Peyer's patch (tissue), 4 donors: ENCODE data around the gene PACS2. TPM values are rescaled to one million over a fixed set of nuclear protein-coding genes. Genes with fewer than 3 reads are reported as not detected.
A peak's percentile ranks its signal among the peaks of the same experiment; 100 is the strongest.
"Not testable (repeated sequence)": the region's sequence is repeated elsewhere in the genome, so short reads cannot be mapped to it uniquely, and the experiment has no call there.

Source experiments
- DNase-seq, 3 donors: peaks; one replicate each; pipeline ENCODE4 v3.0.0-alpha.2; 2017 to 2019
- H3K27ac ChIP-seq, 4 donors: fragments of 200-600 bp; sonication (generic); one replicate each; pipeline ENCODE4 v1.5.1; 2016 to 2019
- H3K27me3 ChIP-seq, 2 donors: fragments of 200-600 bp; sonication (generic); one replicate each; pipeline ENCODE4 v1.5.1; 2019
- H3K36me3 ChIP-seq, 3 donors: fragments of 200-600 bp; sonication (generic); one replicate each; pipeline ENCODE4 v1.5.1; 2016 to 2019
- H3K4me1 ChIP-seq, 4 donors: fragments of 200-600 bp; sonication (generic); one replicate each; pipeline ENCODE4 v1.5.1; 2016 to 2019
- H3K4me3 ChIP-seq, 4 donors: fragments of 200-600 bp; sonication (generic); 1 replicate in 3 of 4; 2 replicates in 1 of 4; pipeline ENCODE4 v1.5.1; 2016 to 2019; ENCODE audit warnings: mild to moderate bottlenecking in 1 of 4
- H3K9me3 ChIP-seq, 4 donors: fragments of 200-600 bp; sonication (generic); one replicate each; pipeline ENCODE4 v1.5.1; 2016 to 2019; ENCODE audit warnings: mild to moderate bottlenecking in 1 of 4
- CTCF ChIP-seq, 6 experiments: fragments of 450-650 bp in 4 of 6; fragments of 200-600 bp in 2 of 6; sonication (generic) in 1 of 6; IDR thresholded peaks; one replicate each; pipeline ENCODE4 v1.5.1; 2017 to 2019; ENCODE audit warnings: antibody characterized with exemption in 6 of 6, mild to moderate bottlenecking in 3 of 6, moderate library complexity in 1 of 6
- POLR2A ChIP-seq, 2 donors: fragments of 450-650 bp; IDR thresholded peaks; one replicate each; pipeline ENCODE4 v1.5.1; 2017; ENCODE audit warnings: antibody characterized with exemption in 2 of 2, mild to moderate bottlenecking in 2 of 2, moderate library complexity in 2 of 2
- total RNA-seq, 4 donors: library from RNA; depleted of rRNA; stranded (reverse); fragments of >200 nt; gene quantifications; one replicate each; pipeline ENCODE4 v1.1.0, GENCODE V29; 2016

Gene PACS2
- total RNA-seq, 4 donors from 2014 or later, result 77.2 to 158 (median 126) TPM

GRCh38 chr14:105301103-105301914, 13.2 kb upstream of the PACS2 start:
- Histone ChIP-seq H3K27ac (peak overlapping the region; percentile 82 to 99 (median 97)), H3K4me3 (peak overlapping the region; percentile 70 to 94 (median 90)), H3K4me1 (peaks cover 0 to 21% (median 2%) of the 10 kb centered on the region in 4 donors), H3K27me3 (no peaks in the 10 kb centered on the region), H3K9me3 (no peaks in the 10 kb centered on the region), H3K36me3 (no peaks in the 10 kb centered on the region)
- DNase-seq, result peak; percentile 100
- TF ChIP-seq POLR2A (IDR thresholded peaks at IDR 0.05), result peak; percentile 43 to 74
- TF ChIP-seq CTCF (IDR thresholded peaks at IDR 0.05), result no peak

GRCh38 chr14:105301915-105302249, 12.7 kb upstream of the PACS2 start:
- H3K4me3 ChIP-seq, result peak overlapping the region; percentile 70 to 94 (median 90)
- H3K27me3 ChIP-seq, DNase-seq, H3K36me3 ChIP-seq, H3K9me3 ChIP-seq: not testable (repeated sequence)
- peak overlapping the region in 2 of 4 donors; percentile 95 to 99 for H3K27ac ChIP-seq
- peaks cover 0 to 21% (median 2%) of the 10 kb centered on the region in 4 donors for H3K4me1 ChIP-seq

- Histone ChIP-seq H3K36me3 (no peaks in the 10 kb centered on the region), H3K27me3 (no peaks in the 10 kb centered on the region), H3K27ac (no peak overlapping the region), H3K4me1 (peaks cover 0 to 16% (median 2%) of the 10 kb centered on the region in 4 donors), H3K4me3 (no peak overlapping the region), H3K9me3 (no peaks in the 10 kb centered on the region)
- TF ChIP-seq CTCF (IDR thresholded peaks at IDR 0.05) (no peak), POLR2A (IDR thresholded peaks at IDR 0.05) (no peak)
- DNase-seq, result no peak
These were observed 10.6 kb upstream of the PACS2 start for GRCh38 chr14:105303949-105304348.

- Histone ChIP-seq H3K27ac (no peak overlapping the region), H3K36me3 (no peaks in the 10 kb centered on the region), H3K4me1 (peaks cover 0 to 10% (median 2%) of the 10 kb centered on the region in 4 donors), H3K9me3 (no peaks in the 10 kb centered on the region), H3K27me3 (no peaks in the 10 kb centered on the region), H3K4me3 (no peak overlapping the region)
- no peak for DNase-seq
- TF ChIP-seq POLR2A (IDR thresholded peaks at IDR 0.05) (no peak), CTCF (IDR thresholded peaks at IDR 0.05) (no peak)
These were observed 10.0 kb upstream of the PACS2 start for GRCh38 chr14:105304565-105304964.

- Histone ChIP-seq H3K36me3 (no peaks in the 10 kb centered on the region), H3K27ac (no peak overlapping the region), H3K4me3 (no peak overlapping the region), H3K4me1 (peaks cover 0 to 5% (median 0%) of the 10 kb centered on the region in 4 donors), H3K27me3 (no peaks in the 10 kb centered on the region), H3K9me3 (no peaks in the 10 kb centered on the region)
- TF ChIP-seq CTCF (IDR thresholded peaks at IDR 0.05), result no peak
- TF ChIP-seq POLR2A (IDR thresholded peaks at IDR 0.05), result no peak
- no peak for DNase-seq
These were observed 9.2 kb upstream of the PACS2 start for GRCh38 chr14:105305345-105305744.

- no peak overlapping the region for H3K27ac ChIP-seq
- H3K4me1 ChIP-seq, result peaks cover 0 to 5% (median 0%) of the 10 kb centered on the region in 4 donors
- H3K4me3 ChIP-seq, result no peak overlapping the region
- no peak for TF ChIP-seq CTCF (IDR thresholded peaks at IDR 0.05)
- DNase-seq, result no peak
- no peaks in the 10 kb centered on the region for H3K9me3 ChIP-seq
- no peaks in the 10 kb centered on the region for H3K27me3 ChIP-seq
- H3K36me3 ChIP-seq, result no peaks in the 10 kb centered on the region
These were observed 8.8 kb upstream of the PACS2 start for GRCh38 chr14:105305791-105306190.
